ENCODE measurements around the gene XKR7.

GRCh38 chr20:31918466-31919105 is 49.4 kb upstream of the XKR7 start:
- TF ChIP-seq SKIL (IDR thresholded peaks at IDR 0.05; ENCODE audit: low read depth, poor library complexity, severe bottlenecking) (no peak), ATF7 (IDR thresholded peaks at IDR 0.05; ENCODE audit: low read depth) (no peak)
- TF ChIP-seq, protein P1, sequence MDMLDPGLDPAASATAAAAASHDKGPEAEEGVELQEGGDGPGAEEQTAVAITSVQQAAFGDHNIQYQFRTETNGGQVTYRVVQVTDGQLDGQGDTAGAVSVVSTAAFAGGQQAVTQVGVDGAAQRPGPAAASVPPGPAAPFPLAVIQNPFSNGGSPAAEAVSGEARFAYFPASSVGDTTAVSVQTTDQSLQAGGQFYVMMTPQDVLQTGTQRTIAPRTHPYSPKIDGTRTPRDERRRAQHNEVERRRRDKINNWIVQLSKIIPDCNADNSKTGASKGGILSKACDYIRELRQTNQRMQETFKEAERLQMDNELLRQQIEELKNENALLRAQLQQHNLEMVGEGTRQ (IDR thresholded peaks at IDR 0.05; ENCODE audit: borderline replicate concordance, low read depth, low read length): no peak

All from GM12878 (cell line).